NCI-H1694 treated with DMSO at 0.1 percent for 48 hours (cell line): ENCODE measurements around the gene CPAMD8.
"Not testable (repeated sequence)": the region's sequence is repeated elsewhere in the genome, so short reads cannot be mapped to it uniquely, and the experiment has no call there.

ENCODE experiments used
- DNase-seq: peaks from one replicate; lab custom pipeline; 2025; lab: John Stamatoyannopoulos, UW

CPAMD8 gene

GRCh38 chr19:17037966-17038500, 11.4 kb upstream of the CPAMD8 start:
- no peak for DNase-seq

GRCh38 chr19:17037184-17037583, 10.6 kb upstream of the CPAMD8 start:
- no peak for DNase-seq

GRCh38 chr19:17036640-17037039, 10.0 kb upstream of the CPAMD8 start:
- DNase-seq = no peak

GRCh38 chr19:17035842-17036424, 9.3 kb upstream of the CPAMD8 start:
- DNase-seq = no peak

- no peak for DNase-seq
These were observed 5.1 kb upstream of the CPAMD8 start for GRCh38 chr19:17031741-17032140.

GRCh38 chr19:17027535-17027975, 945 bp upstream of the CPAMD8 start:
- DNase-seq = no peak

GRCh38 chr19:17025991-17026658, 485 bp downstream of the CPAMD8 start:
- DNase-seq = no peak

GRCh38 chr19:17025361-17025760, 1.2 kb downstream of the CPAMD8 start:
- no peak for DNase-seq

GRCh38 chr19:17024941-17025340, 1.7 kb downstream of the CPAMD8 start:
- not testable (repeated sequence) for DNase-seq

- no peak for DNase-seq
These were observed 2.8 kb downstream of the CPAMD8 start for GRCh38 chr19:17023805-17024204.

- no peak for DNase-seq
These were observed 3.9 kb downstream of the CPAMD8 start for GRCh38 chr19:17022738-17023137.

GRCh38 chr19:17021793-17022590, 4.6 kb downstream of the CPAMD8 start:
- DNase-seq = no peak

- DNase-seq = no peak
These were observed 5.3 kb downstream of the CPAMD8 start for GRCh38 chr19:17021328-17021727.

GRCh38 chr19:17020823-17021222, 5.8 kb downstream of the CPAMD8 start:
- DNase-seq = no peak

- no peak for DNase-seq
These were observed 6.2 kb downstream of the CPAMD8 start for GRCh38 chr19:17020385-17020784.

- DNase-seq = not testable (repeated sequence)
These were observed 12.3 kb downstream of the CPAMD8 start for GRCh38 chr19:17014212-17014861.

GRCh38 chr19:17011485-17011884, 15.1 kb downstream of the CPAMD8 start:
- DNase-seq = no peak

GRCh38 chr19:17006579-17006978, 20.0 kb downstream of the CPAMD8 start:
- no peak for DNase-seq

GRCh38 chr19:17005000-17005399, 21.6 kb downstream of the CPAMD8 start:
- no peak for DNase-seq

GRCh38 chr19:17004386-17004785, 22.2 kb downstream of the CPAMD8 start:
- no peak for DNase-seq

GRCh38 chr19:17002455-17002854, 24.2 kb downstream of the CPAMD8 start:
- DNase-seq = no peak

GRCh38 chr19:17001603-17002183, 24.9 kb downstream of the CPAMD8 start:
- no peak for DNase-seq
